NCI-H2081 (cell line): ENCODE measurements around the gene APBA2.

ENCODE experiments used
- DNase-seq, 2 experiments: peaks; one replicate each; lab custom pipeline; 2025; lab: John Stamatoyannopoulos, UW

Gene APBA2

DNA sequence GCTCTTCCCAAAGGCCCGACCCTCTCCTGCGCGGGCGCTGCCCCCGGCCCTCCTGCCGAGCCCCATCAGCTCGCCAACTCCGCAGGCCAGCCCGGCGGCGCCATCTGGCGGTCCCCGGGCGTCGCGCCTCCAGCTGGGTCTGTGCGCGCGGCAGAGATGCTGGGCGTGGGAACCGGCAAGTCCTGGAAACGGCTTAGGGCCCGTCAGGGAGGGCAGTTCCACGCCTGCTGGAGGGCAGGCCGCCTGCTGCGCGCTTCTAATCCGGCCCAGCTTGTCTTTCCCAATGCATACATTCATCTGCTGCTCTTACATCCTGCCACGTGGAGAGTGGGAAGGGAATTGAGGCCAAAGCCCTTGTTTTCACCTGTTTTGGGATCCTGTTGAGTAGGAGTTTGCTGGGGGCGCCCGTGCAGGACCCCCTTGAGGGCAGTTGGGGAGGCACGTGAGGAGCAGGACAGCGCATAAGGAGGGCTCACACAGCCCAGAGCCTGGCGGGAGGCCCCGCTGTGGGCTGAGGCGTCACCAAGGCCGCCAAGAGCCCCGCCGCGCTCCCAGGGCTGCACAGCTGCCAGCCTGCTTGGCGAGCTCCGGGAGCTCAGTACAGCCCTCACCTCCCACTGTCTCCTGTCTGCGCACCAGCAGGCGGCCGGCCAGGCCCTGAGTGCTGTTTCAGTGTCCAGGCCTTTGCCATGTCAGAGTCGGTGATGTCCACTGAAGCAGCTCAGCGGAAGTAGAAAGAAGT, 218.2 kb downstream of the APBA2 start:
- no peak for DNase-seq

GRCh38 chr15:29104566-29104880, 218.7 kb downstream of the APBA2 start:
- no peak for DNase-seq

- DNase-seq: no peak
Measured at GRCh38 chr15:29105151-29105854, 219.5 kb downstream of the APBA2 start.

- DNase-seq: no peak
Measured at GRCh38 chr15:29106116-29106515, 220.3 kb downstream of the APBA2 start.

GRCh38 chr15:29106551-29107290, 220.9 kb downstream of the APBA2 start:
- no peak for DNase-seq

GRCh38 chr15:29107291-29107890, 221.6 kb downstream of the APBA2 start:
- DNase-seq: no peak

- DNase-seq: no peak
Measured at GRCh38 chr15:29107971-29108645, 222.3 kb downstream of the APBA2 start.

DNA sequence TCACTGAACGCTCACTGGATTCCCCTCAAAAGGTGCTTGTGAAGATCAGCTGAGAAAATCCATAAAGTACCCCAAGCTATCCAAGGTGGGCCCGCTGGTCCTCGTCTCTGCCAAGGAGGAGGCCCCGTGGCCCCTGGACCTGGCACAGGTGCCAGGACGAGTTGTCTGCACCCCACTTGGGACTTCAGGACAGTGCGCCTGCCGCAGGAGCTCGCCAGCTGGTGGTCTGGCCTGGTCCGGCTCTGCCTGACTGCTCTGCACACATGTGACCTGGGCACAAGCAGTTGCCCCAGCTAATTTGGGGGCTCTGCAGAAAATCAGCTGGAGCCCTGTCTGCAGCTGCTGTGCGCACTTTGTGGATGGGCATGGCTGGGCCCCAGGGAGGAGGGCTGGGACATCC, 224.0 kb downstream of the APBA2 start:
- DNase-seq: no peak

- DNase-seq: no peak
Measured at GRCh38 chr15:29110176-29110575, 224.4 kb downstream of the APBA2 start.

DNA sequence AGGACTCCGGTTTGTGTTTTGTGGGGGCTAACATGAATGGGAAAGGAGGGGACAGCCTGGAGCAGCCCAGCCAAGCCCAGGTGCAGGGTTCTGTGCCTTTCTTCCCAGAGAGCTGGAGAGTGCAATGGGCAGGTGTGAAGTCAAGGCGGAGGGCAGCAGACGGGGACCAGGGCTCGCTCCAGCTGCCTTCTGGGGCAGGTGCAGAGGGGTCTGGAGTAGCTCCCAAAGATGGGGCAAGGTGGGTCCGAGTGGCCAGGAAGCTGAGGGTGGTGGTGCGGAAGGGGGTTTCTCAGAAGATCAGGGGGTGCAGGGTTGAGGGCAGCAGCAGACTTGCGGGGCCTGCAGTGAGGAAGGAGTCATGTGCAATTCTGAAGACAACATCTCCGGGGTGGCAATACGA, 225.0 kb downstream of the APBA2 start:
- DNase-seq: no peak

GRCh38 chr15:29111705-29112281, 226.0 kb downstream of the APBA2 start:
- no peak for DNase-seq

DNA sequence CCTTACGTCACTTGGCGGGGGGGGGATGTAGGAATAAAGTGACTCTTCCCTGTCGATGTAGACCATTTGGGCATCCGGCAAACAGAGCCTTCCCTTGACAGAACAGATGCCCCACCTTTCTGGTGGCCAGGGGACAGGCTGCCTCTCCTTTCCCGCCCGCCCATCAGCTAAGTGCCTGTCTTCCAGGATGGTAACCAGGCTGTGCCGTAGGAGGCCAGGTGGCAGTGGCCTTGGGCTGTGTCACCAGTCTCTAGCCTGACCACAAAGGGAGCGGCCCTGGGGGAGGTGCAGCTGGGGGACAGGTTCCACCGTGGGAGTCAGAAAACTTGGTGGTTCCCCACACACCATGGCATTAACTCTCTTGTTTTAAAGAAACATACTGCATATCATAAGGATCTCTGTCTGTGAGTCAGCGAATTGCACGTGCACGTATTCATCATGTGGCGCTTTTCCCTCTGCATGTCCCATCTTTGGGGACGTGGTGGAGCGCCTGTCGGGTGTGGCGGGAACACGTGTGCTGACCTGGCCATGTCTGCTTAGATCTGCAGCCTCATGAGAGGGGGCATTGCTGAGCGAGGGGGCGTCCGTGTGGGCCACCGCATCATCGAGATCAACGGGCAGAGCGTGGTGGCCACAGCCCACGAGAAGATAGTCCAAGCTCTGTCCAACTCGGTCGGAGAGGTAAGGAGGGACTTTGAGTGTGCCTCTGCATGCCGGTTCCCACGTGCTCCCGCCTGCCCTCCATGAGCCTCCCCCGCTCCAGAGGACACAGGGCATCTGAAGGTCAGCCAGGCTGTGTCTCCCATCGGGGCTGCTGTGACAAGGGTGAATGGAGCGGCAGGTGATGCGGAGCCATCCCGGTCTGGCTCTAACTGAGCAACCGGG, 227.8 kb downstream of the APBA2 start:
- DNase-seq: no peak

GRCh38 chr15:29114221-29115092, 228.7 kb downstream of the APBA2 start:
- no peak for DNase-seq

DNA sequence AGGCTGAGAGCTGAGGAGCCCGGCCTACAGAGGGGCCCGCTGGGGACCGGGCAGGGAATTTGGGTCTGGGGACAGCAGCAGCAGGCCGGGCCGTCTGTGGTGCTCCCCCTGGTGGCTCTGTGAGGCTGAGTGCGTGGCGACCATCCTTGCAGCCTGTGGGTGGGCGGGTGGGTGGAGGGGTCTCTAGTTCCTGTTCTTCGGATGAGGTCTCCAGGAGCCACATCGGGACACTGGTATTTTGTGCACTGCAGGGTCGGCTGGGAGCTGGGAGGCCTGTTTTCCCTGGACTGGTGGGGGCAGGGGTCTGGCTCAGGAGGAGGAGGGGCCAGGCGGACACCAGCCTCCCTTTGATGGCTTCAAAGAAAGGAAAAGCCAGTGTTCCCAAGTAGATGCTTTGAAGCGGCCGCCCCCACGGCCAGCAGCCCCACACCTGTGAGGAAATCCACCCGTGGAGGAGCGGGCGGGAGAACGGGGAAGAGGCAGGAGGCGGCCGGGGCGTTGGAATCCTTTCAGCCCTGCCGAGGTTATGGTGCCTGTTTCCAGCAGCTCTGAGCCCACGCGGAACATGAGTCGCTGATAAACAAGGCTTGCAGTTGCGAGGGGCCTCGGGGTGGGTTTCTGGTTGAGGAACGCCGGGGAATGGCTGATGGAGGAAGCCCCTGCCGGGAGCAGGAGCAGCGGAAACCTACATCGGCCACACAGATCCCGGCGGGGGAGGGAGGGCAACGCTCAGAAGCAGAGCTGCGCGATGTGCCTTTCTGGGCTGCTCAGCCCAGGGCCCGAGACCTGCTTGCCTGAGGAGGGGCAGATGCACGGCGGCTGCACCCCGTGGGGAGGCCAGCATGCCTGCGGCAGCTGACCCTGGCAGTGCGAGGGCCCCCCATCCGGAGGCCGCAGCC, 229.6 kb downstream of the APBA2 start:
- DNase-seq: no peak

DNA sequence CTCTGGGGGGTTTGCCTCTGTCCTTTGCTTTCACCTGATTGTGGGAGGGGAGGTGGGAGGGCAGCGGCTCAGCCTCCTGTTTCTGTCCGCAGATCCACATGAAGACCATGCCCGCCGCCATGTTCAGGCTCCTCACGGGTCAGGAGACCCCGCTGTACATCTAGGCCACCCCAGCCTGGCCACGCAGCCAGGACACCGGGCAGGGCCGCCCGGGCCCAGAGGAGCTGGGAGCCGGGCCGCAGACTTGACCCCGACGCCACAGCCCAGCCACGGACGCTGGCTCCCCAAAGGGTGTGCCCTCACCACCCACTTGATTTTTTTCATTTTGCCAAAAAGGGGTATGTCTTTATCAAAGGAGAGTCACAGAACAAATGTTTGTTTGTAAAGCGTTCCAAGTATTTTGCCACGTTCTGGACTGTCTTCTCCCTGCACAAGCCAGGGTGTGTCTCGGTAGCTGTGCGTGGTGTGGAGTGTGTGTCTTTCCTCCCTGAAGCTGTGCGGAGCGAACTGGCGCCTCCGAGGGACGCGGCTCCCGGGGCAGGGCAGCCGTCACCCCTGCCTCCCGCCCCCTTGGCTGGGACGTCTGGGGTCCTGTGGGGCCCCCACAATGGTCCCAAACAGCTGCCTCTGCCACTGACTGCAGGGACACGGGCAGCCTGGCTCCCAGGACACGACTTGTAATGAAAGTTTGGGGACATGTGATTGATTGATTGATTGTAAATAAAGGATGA, 231.4 kb downstream of the APBA2 start:
- DNase-seq: no peak

- no peak for DNase-seq
Measured at GRCh38 chr15:29117778-29118177, 232.0 kb downstream of the APBA2 start.

- DNase-seq: no peak
Measured at GRCh38 chr15:29119847-29120246, 234.1 kb downstream of the APBA2 start.
